Left lobe of liver (tissue), 2 donors: ENCODE data around the gene TMEM154. TPM values are rescaled to one million over a fixed set of nuclear protein-coding genes. Genes with fewer than 3 reads are reported as not detected.

Experiments
- ATAC-seq: fragments of 200-7000 bp; cut with Tn5 transposase; one replicate; pipeline ENCODE4 v1.9.1; 2020; ENCODE audit warnings: mild to moderate bottlenecking, moderate library complexity
- DNase-seq: peaks from one replicate; pipeline ENCODE4 v3.0.0-alpha.2; 2020; ENCODE audit warnings: low spot score
- total RNA-seq: library from RNA; stranded (reverse); gene quantifications from one replicate; pipeline ENCODE4 v1.2.1, GENCODE V29; 2021
- donor health status: DM: no; HTN: no; CAD: no; lungs with moderate emphysema.
- donor health status: DM: no; HTN: yes; CAD: no.

Gene TMEM154
- total RNA-seq, 1 donor from 2014 or later: 2.1 TPM

- ATAC-seq: peak; percentile 11
- no peak for DNase-seq
Observed at GRCh38 chr4:152697284-152698088, 17.7 kb upstream of the TMEM154 start.

- ATAC-seq (no peak), DNase-seq (no peak)
Observed at GRCh38 chr4:152696764-152697261, 17.0 kb upstream of the TMEM154 start.

- ATAC-seq: no peak
- DNase-seq: no peak
Observed at GRCh38 chr4:152693871-152694270, 14.1 kb upstream of the TMEM154 start.

- DNase-seq (no peak), ATAC-seq (no peak)
Observed at GRCh38 chr4:152691761-152692160, 12.0 kb upstream of the TMEM154 start.

GRCh38 chr4:152690706-152691651 lies 11.2 kb upstream of the TMEM154 start:
- DNase-seq (no peak), ATAC-seq (no peak)

DNA sequence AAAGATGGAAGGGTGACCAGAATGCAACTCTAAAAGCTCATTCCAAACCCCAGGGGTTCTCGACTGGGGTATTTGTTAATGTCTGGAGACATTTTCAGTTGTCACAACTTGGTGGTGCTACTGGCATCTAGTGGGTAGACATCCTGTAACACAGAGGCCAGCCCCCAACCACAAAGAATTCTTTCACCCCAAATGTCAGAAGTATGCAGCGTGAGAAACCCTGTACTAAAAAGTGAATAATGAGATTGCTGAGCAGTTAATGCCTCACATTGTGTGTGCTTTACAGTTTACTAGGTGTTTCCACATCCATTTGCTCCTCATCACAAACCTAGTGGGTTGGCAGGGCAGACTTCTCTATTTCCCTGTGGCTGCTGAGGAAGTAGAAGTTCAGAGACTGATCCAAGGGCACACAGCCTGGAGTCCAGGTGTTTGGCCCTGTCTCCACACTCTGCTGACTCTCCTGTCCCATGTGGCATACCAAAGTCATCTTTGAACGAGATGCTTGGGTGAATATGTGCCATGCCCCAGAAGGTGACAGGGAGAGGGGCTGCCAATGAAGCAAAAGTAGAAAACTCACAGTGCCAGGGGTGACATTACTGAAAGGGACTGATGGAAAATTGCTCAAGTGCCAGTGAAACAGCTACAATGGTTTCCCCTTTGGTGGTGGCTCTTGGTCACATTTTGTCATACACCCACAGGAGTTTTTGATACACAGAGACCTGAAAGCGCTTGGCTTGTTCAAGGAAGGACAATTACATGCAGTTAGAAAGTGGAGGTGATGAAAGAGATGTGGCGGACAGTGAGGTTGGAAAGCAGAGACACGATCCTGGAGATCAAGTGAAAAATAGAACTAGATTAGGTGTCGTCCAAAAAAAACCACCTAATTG lies 10.1 kb upstream of the TMEM154 start:
- DNase-seq: no peak
- no peak for ATAC-seq

- no peak for ATAC-seq
- no peak for DNase-seq
Observed at GRCh38 chr4:152687974-152688599, 8.3 kb upstream of the TMEM154 start.

- DNase-seq: no peak
- ATAC-seq: no peak
Observed at GRCh38 chr4:152686452-152687013, 6.7 kb upstream of the TMEM154 start.

DNA sequence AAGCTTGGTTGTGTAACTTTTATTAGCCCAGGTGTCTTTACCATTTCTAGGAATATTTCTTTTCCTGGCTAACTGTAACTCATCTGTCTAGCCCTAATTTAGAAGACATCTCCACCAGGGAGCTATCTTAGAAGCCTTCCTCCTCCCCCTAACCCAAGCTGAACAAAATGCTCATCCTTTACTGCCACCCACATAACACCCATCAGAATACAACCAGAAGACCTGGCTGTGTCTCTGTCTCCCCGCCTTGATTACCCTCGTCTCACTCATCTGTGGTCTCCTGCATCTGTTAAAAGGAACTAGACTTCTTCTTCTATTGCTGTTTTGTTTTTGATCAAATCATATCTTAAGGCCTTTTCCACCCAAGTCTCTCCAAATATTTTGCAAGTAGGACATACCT lies 4.8 kb upstream of the TMEM154 start:
- no peak for ATAC-seq
- DNase-seq: no peak

- DNase-seq (no peak), ATAC-seq (no peak)
Observed at GRCh38 chr4:152684007-152684406, 4.2 kb upstream of the TMEM154 start.

DNA sequence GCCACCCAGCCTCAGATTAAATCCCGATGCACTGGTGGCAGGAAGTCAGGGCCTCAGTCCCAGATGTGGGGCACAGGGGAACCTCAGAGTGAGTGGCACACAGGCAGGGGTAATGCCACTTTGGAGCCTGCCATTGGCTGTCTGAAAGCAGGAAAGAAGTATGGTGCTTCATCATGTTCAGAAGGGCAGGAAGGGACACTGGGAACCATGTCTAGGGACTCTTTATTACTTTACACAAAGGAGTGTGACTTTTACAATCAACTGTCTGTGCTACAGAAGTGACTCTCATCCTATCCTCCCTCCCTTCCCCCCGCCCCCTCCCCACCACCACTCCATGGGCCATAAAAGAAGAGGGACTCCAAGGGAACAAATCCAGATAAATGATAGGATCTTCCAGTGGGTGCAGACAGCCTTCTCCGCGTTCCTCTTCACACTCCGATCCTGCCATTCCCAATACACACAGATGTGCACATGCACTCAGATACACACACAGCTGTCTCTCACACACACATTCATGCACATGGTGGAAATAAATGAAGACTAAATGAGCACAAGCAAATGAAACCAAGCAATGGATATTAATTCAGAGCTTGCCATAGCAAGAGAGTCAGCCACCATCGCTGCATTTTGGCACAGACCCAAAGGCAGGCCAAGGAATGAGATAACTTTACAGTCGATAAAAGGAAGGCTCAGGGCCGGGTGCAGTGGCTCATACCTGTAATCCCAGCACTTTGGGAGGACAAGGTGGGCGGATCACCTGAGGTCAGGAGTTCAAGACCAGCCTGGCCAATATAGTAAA lies 2.5 kb upstream of the TMEM154 start:
- DNase-seq: no peak
- no peak for ATAC-seq

GRCh38 chr4:152680988-152681603 lies 1.3 kb upstream of the TMEM154 start:
- ATAC-seq (no peak), DNase-seq (no peak)

- no peak for ATAC-seq
- DNase-seq: no peak
Observed at GRCh38 chr4:152678841-152679240, 956 bp downstream of the TMEM154 start.

GRCh38 chr4:152677117-152677516 lies 2.7 kb downstream of the TMEM154 start:
- ATAC-seq: no peak
- no peak for DNase-seq

GRCh38 chr4:152676052-152676854 lies 3.5 kb downstream of the TMEM154 start:
- ATAC-seq: peak; percentile 52

GRCh38 chr4:152674359-152674758 lies 5.4 kb downstream of the TMEM154 start:
- DNase-seq: no peak
- ATAC-seq: no peak

More at GRCh38 chr4:152676052-152676854, 3.5 kb downstream of the TMEM154 start:
- no peak for DNase-seq

DNA sequence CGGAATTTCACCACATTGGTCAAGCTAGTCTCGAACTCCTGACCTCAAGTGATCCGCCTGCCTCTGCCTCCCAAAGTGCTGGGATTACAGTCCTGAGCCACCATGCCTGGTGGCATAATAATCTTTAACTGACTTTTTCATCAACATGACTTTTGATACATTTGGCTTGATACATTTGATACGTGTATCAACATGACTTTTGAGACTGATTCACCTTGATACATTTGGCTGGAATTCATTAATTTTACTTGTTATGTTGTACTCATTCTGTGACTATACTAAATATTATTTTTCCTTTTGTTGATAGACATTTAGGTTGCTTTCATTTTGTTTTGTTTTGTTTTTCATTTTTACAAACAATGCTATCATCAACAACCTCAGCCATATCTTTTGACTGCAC lies 6.3 kb downstream of the TMEM154 start:
- DNase-seq (no peak), ATAC-seq (peak; percentile 8)
